Measurements from ENCODE around the gene NCKAP5.

DNA sequence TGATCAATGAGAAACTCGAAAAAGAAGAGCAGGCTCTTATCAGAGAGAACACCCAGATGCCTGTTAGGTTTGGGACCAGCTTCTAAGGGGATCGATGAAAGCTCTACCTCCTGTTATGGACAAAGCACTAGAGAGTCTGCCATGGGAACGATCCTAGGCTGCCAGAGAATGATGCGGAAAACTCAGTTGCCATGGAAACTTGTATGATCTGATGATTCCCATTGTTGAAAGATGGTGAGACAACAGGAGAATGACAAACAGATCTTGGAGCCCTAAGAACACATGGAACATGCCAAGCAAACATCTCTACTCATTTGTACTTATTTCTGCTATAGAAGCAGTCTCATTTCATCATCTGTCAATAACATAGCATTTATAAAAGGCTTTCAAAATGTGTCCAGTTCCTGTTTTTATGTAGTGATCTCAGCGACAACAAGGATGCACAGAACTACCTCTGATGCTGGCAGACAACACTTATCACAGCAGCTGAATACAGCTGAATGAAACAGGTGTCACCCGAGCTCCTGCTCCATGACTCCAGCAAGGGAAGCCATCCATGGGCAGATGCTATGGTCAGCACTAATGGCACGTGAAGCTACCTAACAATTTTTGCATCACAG, 59.6 kb downstream of the NCKAP5 start:
- TF ChIP-seq EP300 (IDR thresholded peaks at IDR 0.05; ENCODE audit: borderline replicate concordance) = no peak
- no peak for TF ChIP-seq CREB1 (IDR thresholded peaks at IDR 0.05; ENCODE audit: low read depth)
